Dendritic cell treated with granulocyte-macrophage colony-stimulating factor and Interleukin-4, amounts not matched to agents 40 ng/mL and 50 ng/mL, for 4 days (primary cell): Measurements from ENCODE around the gene SPTLC2.

Source experiments
- H3K27ac Mint-ChIP-seq: one replicate; pipeline ENCODE4 v1.8.0; 2022; ENCODE audit warnings: mild to moderate bottlenecking, mixed read lengths
- H3K27me3 Mint-ChIP-seq: one replicate; pipeline ENCODE4 v1.8.0; 2022; ENCODE audit warnings: mild to moderate bottlenecking, mixed read lengths
- H3K36me3 Mint-ChIP-seq: one replicate; pipeline ENCODE4 v1.8.0; 2022; ENCODE audit warnings: low read depth, mixed read lengths
- H3K4me1 Mint-ChIP-seq: one replicate; pipeline ENCODE4 v1.8.0; 2022; ENCODE audit warnings: low read depth, mixed read lengths
- H3K4me3 Mint-ChIP-seq: one replicate; pipeline ENCODE4 v1.8.0; 2022; ENCODE audit warnings: mild to moderate bottlenecking, moderate library complexity, mixed read lengths
- H3K9me3 Mint-ChIP-seq: one replicate; pipeline ENCODE4 v1.8.0; 2022; ENCODE audit warnings: mixed read lengths
- intact Hi-C: fragments of 100-400 bp; cut with micrococcal nuclease; formaldehyde crosslinking; loops from one replicate; pipeline ENCODE4 v1.15.0; 2022

The SPTLC2 gene

DNA sequence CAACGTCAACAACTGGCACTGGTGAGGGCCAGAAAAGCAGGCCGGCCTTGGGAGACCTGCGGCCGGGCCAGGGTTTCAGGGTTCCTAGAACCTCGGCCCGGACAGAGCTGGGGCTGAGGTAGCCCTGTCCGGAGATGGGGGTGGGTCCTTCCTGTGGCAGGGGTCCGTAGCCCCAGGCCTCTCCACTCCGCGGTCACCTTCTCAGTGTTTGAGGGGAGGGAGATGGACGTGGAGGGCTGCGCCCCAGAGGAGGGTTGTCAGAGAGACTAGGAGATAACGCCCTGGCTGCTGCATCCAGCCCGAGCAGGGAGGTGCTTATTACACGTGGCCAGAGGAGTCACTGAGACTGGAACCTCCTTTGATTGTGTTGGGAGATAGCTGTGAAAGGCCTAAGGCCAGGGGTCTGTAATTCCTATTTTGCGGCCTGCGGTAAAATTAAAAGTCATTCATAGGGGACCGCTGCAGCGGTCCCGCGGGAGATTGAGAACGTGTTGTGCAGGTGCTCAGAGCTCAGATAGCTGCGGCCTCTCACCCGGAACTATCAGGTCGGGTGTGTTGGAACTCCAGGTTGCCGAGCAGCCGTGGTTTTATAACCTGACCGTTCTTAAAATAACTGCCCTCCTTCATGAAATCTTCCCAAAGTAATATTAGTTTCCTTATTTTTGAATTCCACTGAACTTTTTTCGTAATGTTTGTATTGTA, 158.0 kb downstream of the SPTLC2 start:
- Mint-ChIP-seq H3K4me3 (peak overlapping the region; percentile 100), H3K4me1 (peaks cover 23% of the 10 kb centered on the region), H3K36me3 (peaks cover 65% of the 10 kb centered on the region), H3K9me3 (no peaks in the 10 kb centered on the region), H3K27me3 (no peaks in the 10 kb centered on the region), H3K27ac (peak overlapping the region; percentile 98)
- intact Hi-C loops = no loop called here

GRCh38 chr14:77457522-77458248, 158.8 kb downstream of the SPTLC2 start, which contains the start of the genes AHSA1 and VIPAS39:
TSS of gene AHSA1 (plus strand) at chr14:77458093. CDS start at chr14:77458190, 97 bp downstream.
TSS of gene VIPAS39 (minus strand) at chr14:77457601. CDS start at chr14:77454102, 3,499 bp downstream.
- H3K36me3 Mint-ChIP-seq = peaks cover 65% of the 10 kb centered on the region
- no peaks in the 10 kb centered on the region for H3K27me3 Mint-ChIP-seq
- peak within 1 kb of the TSS; percentile 98 for H3K27ac Mint-ChIP-seq
- intact Hi-C loops = loop anchor here (1.0 kb wide), 4 partner anchors 80 to 251 kb away; partner anchors contain the start of genes ALKBH1, POMT2, SAMD15 and SLIRP
- peak within 1 kb of the TSS; percentile 100 for H3K4me3 Mint-ChIP-seq
- peaks cover 23% of the 10 kb centered on the region for H3K4me1 Mint-ChIP-seq
- no peaks in the 10 kb centered on the region for H3K9me3 Mint-ChIP-seq

- H3K27ac Mint-ChIP-seq = peak overlapping the region; percentile 98
- peaks cover 23% of the 10 kb centered on the region for H3K4me1 Mint-ChIP-seq
- intact Hi-C loops = loop anchor here (1.0 kb wide), 4 partner anchors 80 to 251 kb away; partner anchors contain the start of genes ALKBH1, POMT2, SAMD15 and SLIRP
- H3K9me3 Mint-ChIP-seq = no peaks in the 10 kb centered on the region
- no peaks in the 10 kb centered on the region for H3K27me3 Mint-ChIP-seq
- peaks cover 65% of the 10 kb centered on the region for H3K36me3 Mint-ChIP-seq
- H3K4me3 Mint-ChIP-seq = peak overlapping the region; percentile 100
Observed at GRCh38 chr14:77457115-77457521, 159.3 kb downstream of the SPTLC2 start.
